DMS 273 treated with DMSO at 0.1 percent for 48 hours (cell line): ENCODE results near the gene CWF19L2.
"Not testable (repeated sequence)": the region's sequence is repeated elsewhere in the genome, so short reads cannot be mapped to it uniquely, and the experiment has no call there.

Experiments used
- DNase-seq: peaks from one replicate; lab custom pipeline; 2025; lab: John Stamatoyannopoulos, UW

CWF19L2 gene

GRCh38 chr11:107438148-107438547 is 19.5 kb downstream of the CWF19L2 start:
- no peak for DNase-seq

DNA sequence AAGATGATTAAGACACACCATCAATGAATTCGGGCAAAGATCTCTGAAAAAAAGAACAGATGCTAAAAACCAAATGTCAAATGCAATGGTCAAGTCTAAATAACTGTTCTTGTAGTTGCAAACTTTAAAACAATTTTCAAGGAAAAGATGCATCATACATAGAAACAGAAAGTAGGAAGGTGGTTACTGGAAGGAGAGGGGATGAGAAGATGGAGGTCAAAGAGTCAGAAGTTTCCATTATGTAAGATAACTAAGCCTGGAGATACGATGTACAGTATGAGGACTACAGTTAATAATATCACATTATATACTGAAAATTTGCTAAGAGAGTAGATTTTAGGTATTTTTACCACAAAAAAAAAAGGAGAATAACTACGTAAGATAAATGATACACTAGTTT is 27.1 kb downstream of the CWF19L2 start:
- DNase-seq = no peak

- DNase-seq = no peak
These were observed 29.9 kb downstream of the CWF19L2 start for GRCh38 chr11:107427569-107428180.

GRCh38 chr11:107413352-107413751 is 44.3 kb downstream of the CWF19L2 start:
- no peak for DNase-seq

- DNase-seq = no peak
These were observed 48.8 kb downstream of the CWF19L2 start for GRCh38 chr11:107408762-107409211.

DNA sequence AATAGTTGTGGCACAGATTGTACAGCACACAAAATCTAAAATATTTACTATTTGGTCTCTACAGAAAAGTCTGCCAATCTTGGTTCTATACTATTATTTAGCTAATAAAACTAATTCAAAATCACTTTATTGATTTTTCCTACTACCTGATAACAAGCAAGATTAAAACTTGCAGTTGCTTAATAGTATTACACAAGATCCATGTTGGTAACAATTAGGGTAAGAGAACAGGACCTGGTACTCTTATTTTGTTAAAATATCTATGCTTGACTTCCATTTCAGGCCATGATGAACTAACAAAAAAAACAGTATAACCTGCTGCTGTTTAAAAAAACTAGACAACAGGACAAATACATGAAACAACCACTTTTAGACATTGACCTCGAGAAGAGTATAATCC is 52.4 kb downstream of the CWF19L2 start:
- DNase-seq = no peak

- not testable (repeated sequence) for DNase-seq
These were observed 56.5 kb downstream of the CWF19L2 start for GRCh38 chr11:107401131-107401530.

DNA sequence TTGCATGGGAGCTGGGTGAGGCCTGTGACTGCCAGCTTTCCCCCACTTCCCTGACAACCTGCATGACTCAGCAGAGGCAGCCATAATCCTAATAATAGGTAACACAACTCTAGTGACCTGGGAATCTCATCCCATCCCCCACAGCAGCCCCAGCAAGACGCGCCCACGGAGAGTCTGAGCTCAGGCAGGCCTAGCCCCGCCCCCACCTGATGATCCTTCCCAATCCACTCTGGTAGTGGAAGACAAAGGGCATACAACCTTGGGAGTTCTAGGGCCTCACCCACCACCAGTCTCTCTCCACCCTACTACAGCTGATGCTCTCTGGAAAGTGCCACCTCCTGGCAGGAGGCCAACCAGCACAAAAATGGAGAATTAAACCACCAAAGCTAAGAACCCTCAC is 60.3 kb downstream of the CWF19L2 start:
- DNase-seq = no peak

GRCh38 chr11:107392611-107393010 is 65.0 kb downstream of the CWF19L2 start:
- no peak for DNase-seq

DNA sequence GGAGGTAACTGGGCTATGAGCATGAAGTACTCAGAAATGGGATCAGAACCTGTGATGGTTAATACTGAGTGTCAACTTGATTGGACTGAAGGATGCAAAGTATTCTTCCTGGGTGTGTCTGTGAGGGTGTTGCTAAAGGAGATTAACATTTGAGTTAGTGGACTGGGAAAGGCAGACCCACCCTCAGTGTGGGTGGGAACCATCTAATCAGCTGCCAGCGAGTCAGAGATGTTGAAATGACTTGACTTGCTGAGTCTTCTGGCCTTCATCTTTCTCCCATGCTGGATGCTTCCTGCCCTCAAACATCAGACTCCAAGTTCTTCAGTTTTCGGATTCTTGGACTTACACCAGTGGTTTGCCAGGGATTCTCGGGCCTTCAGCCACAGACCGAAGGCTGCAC is 66.9 kb downstream of the CWF19L2 start:
- DNase-seq = not testable (repeated sequence)

DNA sequence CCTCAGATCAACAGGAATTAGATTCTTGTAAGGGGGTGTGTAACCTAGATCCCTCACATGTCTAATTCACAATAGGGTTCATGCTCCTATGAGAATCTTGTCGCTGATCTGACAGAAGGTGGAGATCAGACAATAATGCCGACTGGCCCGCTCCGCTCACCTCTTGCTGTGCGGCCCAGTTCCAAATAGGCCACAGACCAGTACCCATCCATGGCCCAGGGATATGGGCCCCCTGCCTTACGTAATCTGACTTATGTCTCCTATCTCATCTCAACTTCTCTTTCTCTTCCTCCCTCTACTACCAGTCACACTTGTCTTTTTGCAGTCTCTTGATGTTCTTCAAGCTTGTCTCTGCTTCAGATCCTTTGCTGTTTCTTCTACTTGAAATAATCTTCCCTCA is 70.0 kb downstream of the CWF19L2 start:
- no peak for DNase-seq

- DNase-seq = no peak
These were observed 72.2 kb downstream of the CWF19L2 start for GRCh38 chr11:107385361-107385981.

DNA sequence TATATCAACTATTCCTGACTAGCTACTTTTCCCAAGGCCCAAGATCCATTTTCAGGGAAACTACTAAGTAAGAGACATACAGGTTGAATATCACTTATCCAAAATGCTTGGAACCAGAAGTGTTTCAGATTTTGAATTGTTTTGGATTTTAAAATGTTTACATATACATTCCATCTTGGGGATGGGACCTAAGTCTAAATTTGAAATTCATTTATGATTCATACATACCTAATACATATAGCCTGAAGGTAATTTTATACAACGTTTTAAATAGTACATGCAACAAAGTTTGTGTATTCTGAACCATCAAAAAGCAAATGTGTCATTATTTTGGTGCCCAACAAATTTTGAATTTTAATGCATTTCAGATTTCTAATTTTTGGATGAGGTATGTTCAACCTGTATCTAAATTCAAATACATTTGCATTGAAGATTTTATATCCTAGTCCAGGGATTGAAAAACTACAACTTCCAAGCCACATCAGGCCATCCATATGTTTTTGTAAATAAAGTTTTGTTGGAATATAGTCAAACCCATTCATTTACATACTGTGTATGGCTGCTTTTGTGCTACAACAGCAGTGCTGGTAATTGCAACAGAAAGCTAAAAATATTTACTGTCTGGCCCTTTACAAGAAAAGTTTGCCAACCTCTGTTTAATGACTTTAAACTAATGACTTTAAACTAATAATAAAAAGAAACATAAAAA is 73.3 kb downstream of the CWF19L2 start:
- DNase-seq = no peak

DNA sequence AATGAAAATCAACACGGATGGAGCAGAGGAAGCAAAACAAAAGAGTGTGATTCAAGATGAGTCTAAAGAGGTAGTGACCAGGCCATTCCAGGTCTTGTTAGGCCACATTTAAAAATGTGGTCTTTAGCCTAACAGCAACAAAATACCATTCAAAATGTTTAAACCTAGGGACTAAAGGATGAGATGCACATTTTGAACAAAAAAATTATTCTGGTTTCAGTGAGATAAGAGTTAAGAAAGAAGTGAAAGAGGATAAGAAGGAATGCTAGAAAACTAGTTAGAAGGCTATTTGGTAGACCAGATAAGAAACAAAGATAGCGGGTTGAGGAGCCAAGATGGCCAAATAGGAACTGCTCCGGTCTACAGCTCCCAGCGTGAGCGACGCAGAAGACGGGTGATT is 85.2 kb downstream of the CWF19L2 start:
- DNase-seq = no peak

DNA sequence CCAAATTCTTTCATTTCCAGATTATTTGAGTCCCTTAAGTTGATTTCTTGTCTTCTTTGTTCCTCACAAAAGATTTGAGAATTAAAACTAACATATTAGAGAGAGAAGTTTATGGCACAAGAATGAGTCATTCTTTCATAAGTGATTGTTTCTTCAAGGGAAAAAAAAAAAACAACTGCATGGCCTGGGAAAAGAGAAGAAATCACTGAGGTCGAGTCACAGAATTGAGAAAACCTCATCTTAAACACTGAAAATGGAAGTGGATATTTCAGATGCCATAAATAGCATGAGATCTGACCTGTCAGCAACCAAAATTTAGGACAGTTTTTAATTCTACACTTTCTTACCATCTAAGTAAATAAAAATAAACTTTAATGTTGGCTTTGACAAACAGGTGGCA is 87.2 kb downstream of the CWF19L2 start:
- DNase-seq = no peak

GRCh38 chr11:107359701-107360100 is 97.9 kb downstream of the CWF19L2 start:
- DNase-seq = no peak

DNA sequence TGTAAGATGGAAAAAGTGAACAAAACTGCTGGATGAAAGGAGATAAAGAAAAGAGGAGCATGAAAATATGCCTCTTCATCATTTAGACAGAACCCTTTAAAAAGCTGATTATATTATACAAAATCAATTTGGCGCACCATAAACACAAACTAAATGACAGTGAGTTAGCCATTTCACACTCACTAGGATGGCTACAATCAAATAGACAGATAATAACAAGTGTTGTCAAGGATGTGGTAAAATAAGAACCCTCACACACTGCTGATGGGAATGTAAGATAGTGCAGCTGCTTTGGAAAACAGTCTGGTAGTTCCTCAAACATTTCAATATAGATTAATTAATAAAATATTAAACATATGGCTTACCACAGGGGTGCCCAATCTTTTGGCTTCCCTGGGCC is 99.7 kb downstream of the CWF19L2 start:
- DNase-seq = no peak

DNA sequence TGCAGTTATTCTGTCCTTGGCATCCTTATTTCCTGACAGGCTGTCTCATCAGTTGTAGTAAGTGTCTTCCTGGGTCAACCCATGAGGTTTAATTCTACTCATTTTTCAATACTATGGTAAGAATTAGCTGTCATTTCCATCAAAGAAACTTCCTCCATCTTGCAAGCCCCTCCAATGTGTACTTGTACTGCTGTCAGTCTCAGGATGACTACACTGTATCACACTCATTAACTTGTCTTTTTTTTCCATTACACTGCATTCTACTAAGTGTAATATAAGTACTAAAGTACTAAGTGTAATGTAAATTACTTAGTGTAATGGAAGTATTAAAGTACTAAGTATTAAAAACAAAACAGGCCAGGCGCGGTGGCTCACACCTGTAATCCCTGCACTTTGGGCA is 102.8 kb downstream of the CWF19L2 start:
- DNase-seq = no peak

DNA sequence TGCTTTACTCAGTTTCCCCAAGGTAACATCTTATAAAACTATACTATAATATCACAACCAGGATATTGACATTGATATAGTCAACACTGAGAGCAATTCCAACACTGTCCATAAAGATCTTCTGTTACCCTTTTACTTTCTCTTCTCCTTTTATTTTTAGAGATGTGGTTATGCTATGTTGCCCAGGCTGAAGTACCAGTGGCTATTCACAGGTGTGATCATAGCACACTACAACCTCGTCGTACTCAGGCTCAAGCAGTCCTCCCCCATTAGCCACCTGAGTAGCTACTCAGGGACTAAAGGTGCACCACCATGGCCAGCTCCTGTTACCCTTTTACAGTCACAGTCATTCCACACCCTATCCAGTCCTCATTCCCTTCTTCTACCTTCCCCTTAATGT is 119.7 kb downstream of the CWF19L2 start:
- no peak for DNase-seq

- DNase-seq = no peak
These were observed 125.9 kb downstream of the CWF19L2 start for GRCh38 chr11:107331728-107332127.

DNA sequence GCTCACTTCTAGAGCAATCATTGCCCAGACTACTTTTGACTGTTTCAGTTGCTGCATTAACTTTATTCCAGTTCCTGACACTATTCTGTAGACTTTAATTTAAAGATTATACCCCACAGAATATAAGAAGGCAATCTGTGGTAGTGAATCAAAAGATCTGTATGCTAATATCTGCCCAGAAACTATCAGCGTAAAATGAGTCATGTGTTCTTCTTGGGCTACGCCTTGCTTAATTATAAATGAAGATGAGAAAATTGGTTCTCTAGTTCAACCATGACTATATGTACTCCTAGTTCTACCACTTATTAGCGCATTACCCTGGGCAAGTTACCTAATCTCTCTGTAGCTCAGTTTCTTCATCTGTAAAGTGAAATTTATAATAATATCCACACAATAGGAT is 128.5 kb downstream of the CWF19L2 start:
- DNase-seq = no peak

- DNase-seq = no peak
These were observed 141.2 kb downstream of the CWF19L2 start for GRCh38 chr11:107316426-107316825.

DNA sequence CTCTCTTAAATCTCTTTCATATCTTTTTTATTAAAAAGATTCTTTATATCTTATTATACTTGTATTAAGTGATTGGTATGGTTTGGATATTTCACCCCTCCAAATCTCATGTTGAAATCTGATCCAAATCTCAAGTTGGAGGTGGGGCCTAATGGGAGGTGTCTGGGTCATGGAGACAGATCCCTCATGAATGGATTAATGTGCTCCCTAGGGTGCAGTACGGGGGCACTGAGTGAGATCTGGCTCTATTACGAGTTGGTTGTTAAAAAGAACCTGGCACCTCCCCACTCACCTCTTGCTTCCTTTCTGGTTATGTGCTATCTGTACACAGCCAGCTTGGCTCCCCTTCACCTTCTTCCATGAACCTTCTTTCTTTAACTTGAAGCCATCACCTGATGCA is 149.6 kb downstream of the CWF19L2 start:
- DNase-seq = no peak
